B cell (primary cell): ENCODE results near the gene RSPH4A. TPM values are rescaled to one million over a fixed set of nuclear protein-coding genes. Genes with fewer than 3 reads are reported as not detected.

Experiments
- ATAC-seq: fragments of 200-7000 bp; cut with Tn5 transposase; one replicate; pipeline ENCODE4 v1.10.0; 2021; ENCODE audit warnings: low read depth, mild to moderate bottlenecking, moderate number of reproducible peaks, moderate library complexity
- CTCF ChIA-PET: fragments of 350-600 bp; sonication (Branson Sonifier 250); formaldehyde crosslinking; loops from one replicate; lab custom pipeline; 2021; ENCODE audit warnings: antibody characterized with exemption, inconsistent platforms; lab: Charles Lee
- POLR2A ChIA-PET: fragments of 350-600 bp; sonication (Branson Sonifier 250); formaldehyde crosslinking; loops from one replicate; lab custom pipeline; 2021; ENCODE audit warnings: antibody characterized with exemption; lab: Charles Lee
- DNase-seq: peaks from one replicate; pipeline ENCODE4 v3.0.0; 2013
- H2AFZ ChIP-seq: 2 replicates; pipeline ENCODE4 v1.6.1; 2012; ENCODE audit warnings: mild to moderate bottlenecking, low read depth, low read length; ENCODE audit not compliant: insufficient read depth, poor library complexity, severe bottlenecking
- H3K27ac ChIP-seq, 2 donors: 1 replicate in 1 of 2; 2 replicates in 1 of 2; pipeline ENCODE4 v1.5.1; 2012 to 2013; ENCODE audit warnings: low read length in 2 of 2, mild to moderate bottlenecking in 2 of 2, moderate library complexity in 1 of 2
- H3K27me3 ChIP-seq, 4 experiments: fragments of 200-600 bp in 1 of 4; sonication (generic) in 1 of 4; replicated peaks in 1 of 4; 1 replicate in 2 of 4; 2 replicates in 2 of 4; pipeline versions ENCODE4 v1.6.1 to v1.7.0; 2013 to 2016; ENCODE audit warnings: low read length in 3 of 4, mild to moderate bottlenecking in 2 of 4, mixed read lengths in 1 of 4, moderate library complexity in 1 of 4; ENCODE audit not compliant: insufficient read depth in 4 of 4, control insufficient read depth in 3 of 4; ENCODE audit errors: control extremely low read depth in 1 of 4
- H3K36me3 ChIP-seq, 2 experiments: replicated peaks in 1 of 2; 1 replicate in 1 of 2; 2 replicates in 1 of 2; pipeline versions ENCODE4 v1.6.1 to v1.7.1; 2013; ENCODE audit warnings: low read length in 1 of 2; ENCODE audit not compliant: insufficient read depth in 2 of 2, control insufficient read depth in 1 of 2; ENCODE audit errors: control extremely low read depth in 1 of 2, extremely low read depth in 1 of 2
- H3K4me1 ChIP-seq, 2 donors: fragments of 200-600 bp in 1 of 2; sonication (generic) in 1 of 2; 1 replicate in 1 of 2; 2 replicates in 1 of 2; pipeline versions ENCODE4 v1.5.1 to v1.6.1; 2013 to 2017; ENCODE audit warnings: low read length in 2 of 2; ENCODE audit not compliant: control insufficient read depth in 2 of 2, insufficient read depth in 2 of 2
- H3K4me2 ChIP-seq: replicated peaks from 2 replicates; pipeline ENCODE3; 2012; ENCODE audit warnings: mild to moderate bottlenecking, low read depth, low read length; ENCODE audit not compliant: poor library complexity, severe bottlenecking
- H3K4me3 ChIP-seq, 5 experiments: fragments of 200-600 bp in 1 of 5; sonication (generic) in 1 of 5; 1 replicate in 3 of 5; 2 replicates in 2 of 5; pipeline versions ENCODE4 v1.5.1 to v1.7.0; 2011 to 2016; ENCODE audit warnings: low read length in 4 of 5, mild to moderate bottlenecking in 4 of 5, low read depth in 2 of 5, control low read depth in 1 of 5, moderate library complexity in 1 of 5; ENCODE audit not compliant: insufficient read depth in 1 of 5; ENCODE audit errors: control extremely low read depth in 1 of 5, extremely low read depth in 1 of 5
- H3K79me2 ChIP-seq: fragments of 200-600 bp; sonication (generic); one replicate; pipeline ENCODE4 v1.6.0; 2016; ENCODE audit warnings: low read length; ENCODE audit not compliant: control insufficient read depth, insufficient read depth
- H3K9ac ChIP-seq: fragments of 200-600 bp; sonication (generic); 2 replicates; pipeline ENCODE4 v1.6.1; 2017; ENCODE audit warnings: mild to moderate bottlenecking, low read length, moderate library complexity
- H3K9me3 ChIP-seq, 3 donors: one replicate each; pipeline versions ENCODE4 v1.6.1 to v1.7.1; 2013; ENCODE audit warnings: low read length in 2 of 3; ENCODE audit not compliant: control insufficient read depth in 2 of 3, insufficient read depth in 1 of 3; ENCODE audit errors: control extremely low read depth in 1 of 3
- H4K20me1 ChIP-seq: 2 replicates; pipeline ENCODE4 v1.6.0; 2012; ENCODE audit warnings: mild to moderate bottlenecking, low read length; ENCODE audit not compliant: insufficient read depth, control insufficient read depth, poor library complexity, severe bottlenecking
- H3K27ac Mint-ChIP-seq: one replicate; pipeline ENCODE4 v1.8.0; 2021; ENCODE audit warnings: mixed read lengths
- H3K27me3 Mint-ChIP-seq: one replicate; pipeline ENCODE4 v1.8.0; 2021; ENCODE audit warnings: mixed read lengths
- H3K4me1 Mint-ChIP-seq: one replicate; pipeline ENCODE4 v1.8.0; 2021; ENCODE audit warnings: mixed read lengths
- H3K4me3 Mint-ChIP-seq: one replicate; pipeline ENCODE4 v1.8.0; 2021; ENCODE audit warnings: mixed read lengths
- H3K9me3 Mint-ChIP-seq: one replicate; pipeline ENCODE4 v1.8.0; 2022; ENCODE audit warnings: mixed read lengths; ENCODE audit not compliant: insufficient read depth
- CTCF ChIP-seq: fragments of 200-600 bp; IDR thresholded peaks from one replicate; pipeline ENCODE4 v1.8.0; 2022; ENCODE audit warnings: antibody characterized with exemption, mild to moderate bottlenecking
- EZH2 ChIP-seq: IDR thresholded peaks from 2 replicates; pipeline ENCODE4 v1.6.1; 2012; ENCODE audit warnings: borderline replicate concordance, low read depth, mild to moderate bottlenecking, moderate library complexity, low read length; ENCODE audit not compliant: insufficient read depth, poor library complexity, severe bottlenecking
- WGBS: methylation state at CpG from one replicate; pipeline ENCODE4 v1.1.5; 2013; ENCODE audit warnings: missing lambda C conversion rate; ENCODE audit not compliant: insufficient coverage; 5-methylcytosine and 5-hydroxymethylcytosine counted together
- intact Hi-C: fragments of 100-400 bp; cut with micrococcal nuclease; formaldehyde crosslinking; loops from one replicate; pipeline ENCODE4 v1.10.0; 2022
- polyA plus RNA-seq: library from polyadenylated mRNA; depleted of rRNA; stranded (reverse); fragments of >200 nt; gene quantifications from 2 replicates; pipeline ENCODE4 v1.2.3, GENCODE V29; 2012
- total RNA-seq, 2 donors: library from RNA; stranded (reverse); fragments of 120-200 nt in 1 of 2; gene quantifications; 1 replicate in 1 of 2; 2 replicates in 1 of 2; pipeline versions ENCODE4 v1.2.3 to v1.2.4, GENCODE V29; 2013 to 2022

Gene RSPH4A
- total and polyA plus RNA-seq, 2 donors (not counting 1 experiment from before 2014, with no cell fraction given) = 0.25 to 0.69 TPM

GRCh38 chr6:116682334-116682712, 66.0 kb downstream of the RSPH4A start:
- WGBS = no CpG with 5 or more reads among the region's 5 CpGs

More at GRCh38 chr6:116682334-116682712, 66.0 kb downstream of the RSPH4A start:
- H3K9me3 Mint-ChIP-seq = no peaks in the 10 kb centered on the region
- H2AFZ ChIP-seq = peak overlapping the region; percentile 56
- H3K27me3 ChIP-seq = no peaks in the 10 kb centered on the region
- CTCF ChIA-PET = interaction anchor here (1.5 kb wide), 1 partner anchor 10 kb away, joined by 3 read pairs; no protein-coding TSS in a partner anchor
- H3K79me2 ChIP-seq = peaks cover 89% of the 10 kb centered on the region
- peak overlapping the region; percentile 87 for H3K9ac ChIP-seq
- H3K27me3 Mint-ChIP-seq = no peaks in the 10 kb centered on the region
- peak; percentile 61 for DNase-seq
- no peak for TF ChIP-seq EZH2
- TF ChIP-seq CTCF = no peak
- peaks cover 14% of the 10 kb centered on the region for H4K20me1 ChIP-seq
- intact Hi-C loops = loop anchor here (5.0 kb wide), 2 partner anchors 220 to 405 kb away; partner anchors contain the start of genes CALHM6 and TSPYL1
- H3K9me3 ChIP-seq = no peaks in the 10 kb centered on the region
- peak overlapping the region; percentile 25 to 89 (median 84) for H3K4me3 ChIP-seq
- ATAC-seq = no peak
- POLR2A ChIA-PET = interaction anchor here (2.6 kb wide), 1 partner anchor 14 kb away, joined by 27 read pairs; the partner anchor contains the start of gene ZUP1
- H3K4me3 Mint-ChIP-seq = peak overlapping the region; percentile 99
- H3K4me1 Mint-ChIP-seq = peaks cover 56% of the 10 kb centered on the region
- peaks cover 0 to 10% of the 10 kb centered on the region in 2 experiments for H3K36me3 ChIP-seq
- H3K27ac Mint-ChIP-seq = peak overlapping the region; percentile 94
- H3K4me1 ChIP-seq = peaks cover 9 to 20% of the 10 kb centered on the region in 2 donors
- peak overlapping the region; percentile 83 to 88 for H3K27ac ChIP-seq
- peak overlapping the region; percentile 94 for H3K4me2 ChIP-seq

Other genes with a start within 250 kb of the RSPH4A start
- gene DSE, start 245.5 kb upstream of the RSPH4A start, total RNA-seq = 8.6 and 12.0 TPM in 2 replicates
- 8.3 and 14.0 TPM in 2 replicates for gene DSE, start 245.5 kb upstream of the RSPH4A start, polyA plus RNA-seq
- gene CALHM6, start 155.1 kb upstream of the RSPH4A start, total RNA-seq = 29.6 and 30.6 TPM in 2 replicates
- 63.8 and 68.4 TPM in 2 replicates for gene CALHM6, start 155.1 kb upstream of the RSPH4A start, polyA plus RNA-seq
- not detected in 2 replicates for gene CALHM5, start 104.8 kb upstream of the RSPH4A start, total RNA-seq
- not detected in 2 replicates for gene CALHM5, start 104.8 kb upstream of the RSPH4A start, polyA plus RNA-seq
- not detected in 2 replicates for gene TRAPPC3L, start 70.8 kb upstream of the RSPH4A start, total RNA-seq
- gene TRAPPC3L, start 70.8 kb upstream of the RSPH4A start, polyA plus RNA-seq = not detected in 2 replicates
- not detected in 2 replicates for gene CALHM4, start 62.7 kb upstream of the RSPH4A start, total RNA-seq
- not detected in 2 replicates for gene CALHM4, start 62.7 kb upstream of the RSPH4A start, polyA plus RNA-seq
- 21.8 and 22.4 TPM in 2 replicates for gene RWDD1, start 45.0 kb upstream of the RSPH4A start, total RNA-seq
- gene RWDD1, start 45.0 kb upstream of the RSPH4A start, polyA plus RNA-seq = 18.0 and 26.7 TPM in 2 replicates
- gene ZUP1, start 52.3 kb downstream of the RSPH4A start, total RNA-seq = 17.1 and 18.4 TPM in 2 replicates
- gene ZUP1, start 52.3 kb downstream of the RSPH4A start, polyA plus RNA-seq = 6.4 and 12.0 TPM in 2 replicates
- gene KPNA5, start 64.7 kb downstream of the RSPH4A start, total RNA-seq = 41.7 and 42.9 TPM in 2 replicates
- 6.9 and 11.5 TPM in 2 replicates for gene KPNA5, start 64.7 kb downstream of the RSPH4A start, polyA plus RNA-seq
- gene FAM162B, start 149.2 kb downstream of the RSPH4A start, total RNA-seq = not detected in 2 replicates
- gene FAM162B, start 149.2 kb downstream of the RSPH4A start, polyA plus RNA-seq = not detected in 2 replicates
- not detected in 2 replicates for gene GPRC6A, start 212.6 kb downstream of the RSPH4A start, total RNA-seq
- not detected in 2 replicates for gene GPRC6A, start 212.6 kb downstream of the RSPH4A start, polyA plus RNA-seq